ENCODE data around the gene NELFA. TPM values are rescaled to one million over a fixed set of nuclear protein-coding genes. Genes with fewer than 3 reads are reported as not detected.

Gene NELFA
- total and polyA plus RNA-seq, 2 of the 13 experiments (the other 11 are each of a cell fraction or from before 2014, with no cell fraction given), result 13.3 to 18.5 TPM

- Histone ChIP-seq H4K20me1 (ENCODE audit: insufficient read depth, low read length) (no peaks in the 10 kb centered on the region), H3K36me3 (replicated peaks in 1 of 2; ENCODE audit: control insufficient read depth in 1 of 2, insufficient read depth in 2 of 2, low read length in 2 of 2) (peaks cover 45 to 94% of the 10 kb centered on the region in 2 experiments), H3K79me2 (ENCODE audit: insufficient read depth, low read length) (no peaks in the 10 kb centered on the region), H3K4me3 (replicated peaks in 1 of 3; ENCODE audit: insufficient read depth in 1 of 3, low read depth in 2 of 3, low read length in 3 of 3) (no peak overlapping the region), H3K27ac (ENCODE audit: extremely low read length, insufficient read depth, low read length) (no peak overlapping the region), H3K4me2 (ENCODE audit: low read depth, low read length) (no peak overlapping the region), H3K4me1 (ENCODE audit: insufficient read depth, low read length) (no peaks in the 10 kb centered on the region), H3K9me3 (ENCODE audit: low read length) (no peaks in the 10 kb centered on the region), H2AFZ (ENCODE audit: low read length) (no peak overlapping the region), H3K9ac (ENCODE audit: insufficient read depth, low read depth, low read length) (no peak overlapping the region), H3K27me3 (ENCODE audit: control insufficient read depth in 1 of 2, insufficient read depth in 2 of 2, low read length in 2 of 2) (no peaks in the 10 kb centered on the region)
- in situ Hi-C loops (cut with HindIII; ENCODE audit: extremely low pct_ligation_motif_present, low pct_unique_long_range_greater_than_20kb) (no loop called here), intact Hi-C loops (cut with micrococcal nuclease; ENCODE audit: unreplicated experiment) (no loop called here)
- WGBS (ENCODE audit: low lambda C conversion rate), result 96% methylated on average over 11 of the region's 18 CpGs
- POLR2A ChIA-PET, result no interaction called here
- DNase-seq (ENCODE audit: low spot score) (no peak), ATAC-seq (no peak), FAIRE-seq (no peak)
- no TSS peak for BruUV-seq (replicated peaks)
- CTCF ChIA-PET (ENCODE audit: low intra/inter-chr PET ratio, low total read pairs), result no interaction called here
- no peak for TF ChIP-seq ZNF503 (CRISPR knock-in tag; IDR thresholded peaks at IDR 0.05)
Observed at GRCh38 chr4:1973661-1974060, 35.1 kb downstream of the NELFA start.

GRCh38 chr4:1973218-1973617, 35.6 kb downstream of the NELFA start:
- CTCF ChIA-PET (ENCODE audit: low intra/inter-chr PET ratio, low total read pairs), result no interaction called here
- H3K79me2 ChIP-seq (ENCODE audit: insufficient read depth, low read length), result no peaks in the 10 kb centered on the region
- intact Hi-C loops (cut with micrococcal nuclease; ENCODE audit: unreplicated experiment) (no loop called here), in situ Hi-C loops (cut with HindIII; ENCODE audit: extremely low pct_ligation_motif_present, low pct_unique_long_range_greater_than_20kb) (no loop called here)
- H3K4me1 ChIP-seq (ENCODE audit: insufficient read depth, low read length), result no peaks in the 10 kb centered on the region
- H3K9me3 ChIP-seq (ENCODE audit: low read length), result no peaks in the 10 kb centered on the region
- H3K27ac ChIP-seq (ENCODE audit: extremely low read length, insufficient read depth, low read length), result no peak overlapping the region
- TF ChIP-seq MLX (CRISPR knock-in tag; IDR thresholded peaks at IDR 0.05) (no peak), ARID5B (CRISPR knock-in tag; IDR thresholded peaks at IDR 0.05) (no peak), ZFP82 (CRISPR knock-in tag; IDR thresholded peaks at IDR 0.05; ENCODE audit: borderline replicate concordance) (no peak), ZNF7 (CRISPR knock-in tag; IDR thresholded peaks at IDR 0.05) (no peak), TOPORS (CRISPR knock-in tag; IDR thresholded peaks at IDR 0.05) (no peak), ZFP41 (CRISPR knock-in tag; IDR thresholded peaks at IDR 0.05; ENCODE audit: borderline replicate concordance) (no peak), ZNF383 (CRISPR knock-in tag; IDR thresholded peaks at IDR 0.05; ENCODE audit: borderline replicate concordance) (no peak), IKZF4 (CRISPR knock-in tag; IDR thresholded peaks at IDR 0.05; ENCODE audit: borderline replicate concordance, low read depth, not compliant biosample characterization) (no peak)
- H3K36me3 ChIP-seq (replicated peaks in 1 of 2; ENCODE audit: control insufficient read depth in 1 of 2, insufficient read depth in 2 of 2, low read length in 2 of 2), result peaks cover 43 to 94% of the 10 kb centered on the region in 2 experiments
- no peaks in the 10 kb centered on the region for H4K20me1 ChIP-seq (ENCODE audit: insufficient read depth, low read length)
- no peak overlapping the region for H3K4me3 ChIP-seq (replicated peaks in 1 of 3; ENCODE audit: insufficient read depth in 1 of 3, low read depth in 2 of 3, low read length in 3 of 3)
- no TSS peak for BruUV-seq (replicated peaks)
- H2AFZ ChIP-seq (ENCODE audit: low read length), result no peak overlapping the region
- POLR2A ChIA-PET, result no interaction called here
- FAIRE-seq, result no peak
- no peak for ATAC-seq
- H3K4me2 ChIP-seq (ENCODE audit: low read depth, low read length), result no peak overlapping the region
- no peak for DNase-seq (ENCODE audit: low spot score)
- H3K9ac ChIP-seq (ENCODE audit: insufficient read depth, low read depth, low read length), result no peak overlapping the region
- 98% methylated on average over 11 of the region's 12 CpGs for WGBS (ENCODE audit: low lambda C conversion rate)
- no peaks in the 10 kb centered on the region for H3K27me3 ChIP-seq (ENCODE audit: control insufficient read depth in 1 of 2, insufficient read depth in 2 of 2, low read length in 2 of 2)
